H1 (cell line): ENCODE measurements around the gene CX3CR1. TPM values are rescaled to one million over a fixed set of nuclear protein-coding genes. Genes with fewer than 3 reads are reported as not detected.

Source experiments
- CTCF ChIA-PET: fragments of 300-600 bp; sonication (Branson Sonifier 250); formaldehyde crosslinking; loops from one replicate; lab custom pipeline; 2021; ENCODE audit not compliant: partially characterized antibody; lab: Charles Lee
- POLR2A ChIA-PET: fragments of 300-600 bp; sonication (Branson Sonifier 250); formaldehyde crosslinking; loops from one replicate; lab custom pipeline; 2021; ENCODE audit warnings: inconsistent platforms; ENCODE audit not compliant: partially characterized antibody; lab: Charles Lee
- DNase-seq, 2 experiments: peaks; one replicate each; pipeline versions ENCODE4 v3.0.0 to v3.0.0-alpha.2; 2010 to 2022; ENCODE audit warnings: low spot score in 2 of 2, low read depth in 1 of 2, mixed read lengths in 1 of 2
- FAIRE-seq: peaks from 2 replicates; lab custom pipeline; 2011; peaks lifted over from hg19 to GRCh38; lab: Jason Lieb, UNC
- H2AFZ ChIP-seq: 2 replicates; pipeline ENCODE4 v1.8.1; 2012; ENCODE audit warnings: low read length, inconsistent platforms
- H2AK5ac ChIP-seq: 2 replicates; pipeline ENCODE4 v1.6.1; 2013; ENCODE audit warnings: low read depth, low read length
- H2BK120ac ChIP-seq: replicated peaks from 2 replicates; pipeline ENCODE3; 2013; ENCODE audit warnings: low read depth, low read length, inconsistent platforms
- H2BK12ac ChIP-seq: 2 replicates; pipeline ENCODE4 v1.6.1; 2013; ENCODE audit warnings: low read depth, low read length
- H2BK15ac ChIP-seq: 2 replicates; pipeline ENCODE4 v1.6.1; 2013; ENCODE audit warnings: low read length
- H2BK20ac ChIP-seq: 2 replicates; pipeline ENCODE4 v1.6.1; 2013; ENCODE audit warnings: low read length
- H2BK5ac ChIP-seq: 2 replicates; pipeline ENCODE4 v1.6.1; 2013; ENCODE audit warnings: low read depth, low read length
- H3K14ac ChIP-seq: 2 replicates; pipeline ENCODE4 v1.6.1; 2013; ENCODE audit warnings: inconsistent platforms; ENCODE audit not compliant: insufficient read length
- H3K18ac ChIP-seq: 2 replicates; pipeline ENCODE4 v1.6.1; 2013; ENCODE audit warnings: low read length; ENCODE audit errors: extremely low read depth
- H3K23ac ChIP-seq: 2 replicates; pipeline ENCODE4 v1.6.1; 2013; ENCODE audit warnings: inconsistent platforms; ENCODE audit not compliant: insufficient read length
- H3K23me2 ChIP-seq: 2 replicates; pipeline ENCODE4 v1.6.1; 2013; ENCODE audit warnings: low read depth, low read length
- H3K27ac ChIP-seq: 2 replicates; pipeline ENCODE4 v1.6.1; 2011; ENCODE audit warnings: low read depth, low read length, inconsistent platforms
- H3K27me3 ChIP-seq, 4 experiments: replicated peaks in 1 of 4; 1 replicate in 1 of 4; 2 replicates in 3 of 4; pipeline versions ENCODE4 v1.6.1 to v1.8.1; 2011 to 2013; ENCODE audit warnings: low read length in 3 of 4, mild to moderate bottlenecking in 3 of 4, inconsistent platforms in 2 of 4, mixed read lengths in 2 of 4, moderate library complexity in 1 of 4; ENCODE audit not compliant: control insufficient read depth in 3 of 4, insufficient read depth in 3 of 4; ENCODE audit errors: extremely low read depth in 1 of 4
- H3K36me3 ChIP-seq, 4 experiments: 2 replicates each; pipeline versions ENCODE4 v1.6.1 to v1.8.1; 2011 to 2013; ENCODE audit warnings: mild to moderate bottlenecking in 4 of 4, low read length in 3 of 4, moderate library complexity in 2 of 4, control low read depth in 1 of 4, inconsistent platforms in 1 of 4; ENCODE audit not compliant: insufficient read depth in 4 of 4, control insufficient read depth in 2 of 4
- H3K4ac ChIP-seq: replicated peaks from 2 replicates; pipeline ENCODE3; 2013; ENCODE audit warnings: low read length, low read depth, mixed read lengths, inconsistent platforms; ENCODE audit not compliant: insufficient read length
- H3K4me1 ChIP-seq, 4 experiments: replicated peaks in 1 of 4; 1 replicate in 1 of 4; 2 replicates in 3 of 4; pipeline versions ENCODE4 v1.6.1 to v1.8.1; 2011 to 2013; ENCODE audit warnings: low read length in 3 of 4, inconsistent platforms in 2 of 4, mixed read lengths in 1 of 4; ENCODE audit not compliant: insufficient read depth in 4 of 4, control insufficient read depth in 3 of 4
- H3K4me2 ChIP-seq, 2 experiments: 2 replicates each; pipeline versions ENCODE4 v1.6.1 to v1.8.1; 2011 to 2013; ENCODE audit warnings: low read depth in 2 of 2, low read length in 2 of 2, control low read depth in 1 of 2, inconsistent platforms in 1 of 2, mild to moderate bottlenecking in 1 of 2; ENCODE audit not compliant: insufficient read depth in 1 of 2
- H3K4me3 ChIP-seq, 4 experiments: fragments of 200-600, 300-600 bp in 1 of 4; sonication (generic), shearing (Covaris generic), sonication (Bioruptor Twin) in 1 of 4; 2 replicates each; pipeline versions ENCODE4 v1.5.1 to v1.8.1; 2011 to 2016; ENCODE audit warnings: low read length in 4 of 4, low read depth in 3 of 4, control low read depth in 2 of 4, inconsistent platforms in 2 of 4, mild to moderate bottlenecking in 2 of 4, mixed read lengths in 1 of 4, moderate library complexity in 1 of 4; ENCODE audit not compliant: insufficient read depth in 2 of 4; ENCODE audit errors: extremely low read depth in 1 of 4
- H3K56ac ChIP-seq: replicated peaks from 2 replicates; pipeline ENCODE3; 2013; ENCODE audit warnings: low read depth, mild to moderate bottlenecking, mixed read lengths, low read length, inconsistent platforms; ENCODE audit not compliant: insufficient read length
- H3K79me1 ChIP-seq: 2 replicates; pipeline ENCODE4 v1.6.1; 2013; ENCODE audit warnings: low read depth, low read length, control low read depth
- H3K79me2 ChIP-seq, 2 experiments: 2 replicates each; pipeline versions ENCODE4 v1.6.1 to v1.8.1; 2012 to 2013; ENCODE audit warnings: low read length in 2 of 2, mild to moderate bottlenecking in 2 of 2, inconsistent platforms in 1 of 2; ENCODE audit not compliant: insufficient read depth in 2 of 2, control insufficient read depth in 1 of 2
- H3K9ac ChIP-seq, 4 experiments: replicated peaks in 1 of 4; 1 replicate in 1 of 4; 2 replicates in 3 of 4; pipeline versions ENCODE4 v1.6.1 to v1.8.1; 2011 to 2013; ENCODE audit warnings: low read depth in 3 of 4, low read length in 3 of 4, control low read depth in 2 of 4, mild to moderate bottlenecking in 2 of 4, moderate library complexity in 2 of 4, inconsistent platforms in 1 of 4; ENCODE audit errors: extremely low read depth in 1 of 4
- H3K9me3 ChIP-seq, 2 experiments: 2 replicates each; pipeline versions ENCODE4 v1.6.1 to v1.8.1; 2012 to 2013; ENCODE audit warnings: mild to moderate bottlenecking in 2 of 2, moderate library complexity in 2 of 2, control low read depth in 1 of 2, inconsistent platforms in 1 of 2, low read depth in 1 of 2, low read length in 1 of 2, mixed read lengths in 1 of 2; ENCODE audit not compliant: insufficient read depth in 2 of 2
- H4K20me1 ChIP-seq, 2 experiments: replicated peaks in 1 of 2; 2 replicates each; pipeline versions ENCODE3 to v1.8.1; 2011 to 2013; ENCODE audit warnings: inconsistent platforms in 2 of 2, low read length in 2 of 2, mild to moderate bottlenecking in 1 of 2; ENCODE audit not compliant: insufficient read depth in 2 of 2, control insufficient read depth in 1 of 2
- H4K5ac ChIP-seq: 2 replicates; pipeline ENCODE4 v1.6.1; 2013; ENCODE audit warnings: low read length, low read depth, mixed read lengths, inconsistent platforms; ENCODE audit not compliant: insufficient read length
- H4K8ac ChIP-seq: 2 replicates; pipeline ENCODE4 v1.8.0; 2013; ENCODE audit warnings: mild to moderate bottlenecking, moderate library complexity, low read length, inconsistent platforms; ENCODE audit not compliant: insufficient read depth; ENCODE audit errors: extremely low read depth
- H4K91ac ChIP-seq: replicated peaks from 2 replicates; pipeline ENCODE3; 2013; ENCODE audit warnings: low read length, mixed read lengths, inconsistent platforms; ENCODE audit not compliant: insufficient read length
- POLR2AphosphoS5 ChIP-seq: IDR thresholded peaks from 2 replicates; pipeline ENCODE4 v1.6.1; 2011; ENCODE audit warnings: low read depth, low read length
- RXRA ChIP-seq: IDR thresholded peaks from 2 replicates; pipeline ENCODE4 v1.6.1; 2011; ENCODE audit warnings: low read depth, mild to moderate bottlenecking, low read length, moderate library complexity; ENCODE audit not compliant: insufficient read depth
- SRF ChIP-seq: IDR thresholded peaks from 2 replicates; pipeline ENCODE4 v1.6.1; 2011; ENCODE audit warnings: mild to moderate bottlenecking, low read depth, low read length, moderate library complexity
- TEAD4 ChIP-seq: IDR thresholded peaks from 2 replicates; pipeline ENCODE4 v1.6.1; 2012; ENCODE audit warnings: low read depth, low read length, inconsistent platforms, mixed read lengths
- WGBS, 2 experiments: shearing (Covaris generic) in 1 of 2; methylation state at CpG; one replicate each; pipeline versions ENCODE4 v1.1.6 to v1.1.7; 2013 to 2015; ENCODE audit warnings: low lambda C conversion rate in 2 of 2, mixed read lengths in 2 of 2, inconsistent platforms in 1 of 2, low coverage in 1 of 2, missing lambda C conversion rate in 1 of 2; ENCODE audit not compliant: insufficient replicate concordance in 2 of 2, insufficient coverage in 1 of 2, insufficient read length in 1 of 2; ENCODE audit errors: extremely low coverage in 1 of 2, missing lambda C conversion rate in 1 of 2; 5-methylcytosine and 5-hydroxymethylcytosine counted together
- long read RNA-seq, 2 experiments: library from RNA in 1 of 2; library from capped mRNA in 1 of 2; stranded (forward); transcript quantifications; one replicate each; pipeline ENCODE4 v2.0.0, GENCODE V29; 2021; ENCODE audit warnings: inconsistent platforms in 1 of 2
- polyA minus RNA-seq, 3 experiments: library from RNA; depleted of rRNA, polyadenylated mRNA; stranded (reverse); fragments of >200 nt; gene quantifications; 1 replicate in 2 of 3; 2 replicates in 1 of 3; pipeline ENCODE4 v1.2.3, GENCODE V29; 2011
- polyA plus RNA-seq, 7 experiments: library from polyadenylated mRNA; depleted of rRNA in 3 of 7; stranded (reverse) in 5 of 7; unstranded in 2 of 7; fragments of >200 nt in 5 of 7; fragments of 200-250 nt in 2 of 7; gene quantifications; 1 replicate in 5 of 7; 2 replicates in 1 of 7; 4 replicates in 1 of 7; pipeline versions ENCODE4 v1.2.1 to v1.2.3, GENCODE V29; 2011 to 2013; ENCODE audit warnings: missing spikeins in 2 of 7, mixed read lengths in 2 of 7
- total RNA-seq: library from RNA; stranded (reverse); fragmentation: NEBNext Ultra II Directional; extraction: Animal tissue kit (Norgen Biotek cat#: 25700); gene quantifications from 2 replicates; pipeline ENCODE4 v1.2.1, GENCODE V29; 2021

CX3CR1 gene, protein sequence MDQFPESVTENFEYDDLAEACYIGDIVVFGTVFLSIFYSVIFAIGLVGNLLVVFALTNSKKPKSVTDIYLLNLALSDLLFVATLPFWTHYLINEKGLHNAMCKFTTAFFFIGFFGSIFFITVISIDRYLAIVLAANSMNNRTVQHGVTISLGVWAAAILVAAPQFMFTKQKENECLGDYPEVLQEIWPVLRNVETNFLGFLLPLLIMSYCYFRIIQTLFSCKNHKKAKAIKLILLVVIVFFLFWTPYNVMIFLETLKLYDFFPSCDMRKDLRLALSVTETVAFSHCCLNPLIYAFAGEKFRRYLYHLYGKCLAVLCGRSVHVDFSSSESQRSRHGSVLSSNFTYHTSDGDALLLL
- total RNA-seq (not detected in 2 replicates), polyA plus RNA-seq (2011; rRNA removed) (0.08 TPM in 2 replicates), polyA minus RNA-seq (2011; rRNA and poly(A)+ RNA removed) (0.12 and 0.82 TPM in 2 replicates)
- 0.06 TPM for polyA plus RNA-seq (2011; cell fraction: cytosol; rRNA removed)
- not detected for polyA plus RNA-seq (2011; cell fraction: nucleus; rRNA removed)
- polyA plus RNA-seq (2012, experiment 1 of 2), result 0.05 TPM in 1 of 4 replicates, not detected in the others
- polyA plus RNA-seq (2012, experiment 2 of 2), result not detected
- polyA plus RNA-seq (2013, experiment 1 of 2), result 0.04 TPM
- polyA plus RNA-seq (2013, experiment 2 of 2), result 0.09 TPM
- polyA minus RNA-seq (2011; cell fraction: cytosol; rRNA and poly(A)+ RNA removed), result not detected
- polyA minus RNA-seq (2011; cell fraction: nucleus; rRNA and poly(A)+ RNA removed), result not detected
- long read RNA-seq, experiment 1, result 0 reads
- long read RNA-seq, experiment 2, result 0 reads

DNA sequence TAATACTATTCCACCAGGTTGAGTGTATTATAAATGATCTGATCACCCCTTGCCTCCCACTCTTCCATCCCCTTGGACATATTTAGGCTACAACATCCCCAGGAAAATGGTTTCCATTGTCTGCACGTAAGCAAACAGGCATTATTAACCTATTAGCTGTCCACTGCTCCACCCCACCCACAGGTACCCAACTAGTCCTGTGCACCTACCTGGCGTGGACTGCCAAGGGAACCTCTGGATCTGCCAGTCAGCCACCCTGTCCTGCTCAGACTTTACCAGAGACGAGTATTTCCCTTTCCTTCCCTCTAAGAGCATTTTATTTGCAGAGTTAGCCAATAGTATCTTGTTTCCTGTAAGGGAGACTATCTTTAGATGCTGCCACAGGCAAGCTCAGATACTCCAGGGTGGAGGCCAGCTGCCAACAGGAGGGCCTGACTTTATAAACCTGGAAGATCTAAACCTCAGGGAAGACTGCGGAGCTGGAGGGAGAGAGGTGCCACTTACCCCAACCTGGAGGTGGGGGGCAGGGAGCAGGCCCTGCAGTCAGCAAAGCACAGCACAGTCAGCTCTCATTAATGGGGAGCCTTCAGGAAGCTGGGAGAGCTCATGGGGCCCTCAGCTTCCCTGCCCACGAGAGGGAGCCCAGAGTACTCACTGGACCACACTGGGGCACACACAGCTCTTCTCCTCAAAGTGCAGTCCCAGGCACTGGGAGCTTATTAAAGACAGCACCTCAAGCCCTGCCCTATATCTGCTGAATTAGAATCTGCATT, at the start of gene CX3CR1:
CX3CR1 (minus strand) TSS at position 292 of the 773 bp plus-strand sequence. CDS start 13,527 bp downstream, outside the sequence.
- Histone ChIP-seq H3K27me3 (no peaks in the 10 kb centered on the region), H3K79me1 (no peaks in the 10 kb centered on the region), H2BK15ac (no peak within 1 kb of the TSS), H2BK5ac (no peak within 1 kb of the TSS), H3K4me1 (peaks cover 0 to 3% (median 0%) of the 10 kb centered on the region in 4 experiments; a peak in 1 of 7 replicates), H3K23ac (no peak within 1 kb of the TSS), H3K9ac (no peak within 1 kb of the TSS), H3K27ac (no peak within 1 kb of the TSS), H4K20me1 (no peaks in the 10 kb centered on the region), H3K79me2 (no peaks in the 10 kb centered on the region), H2BK12ac (no peak within 1 kb of the TSS), H3K14ac (no peak within 1 kb of the TSS), H3K4me3 (no peak within 1 kb of the TSS), H4K5ac (no peak within 1 kb of the TSS), H3K4ac (no peak within 1 kb of the TSS), H3K36me3 (no peaks in the 10 kb centered on the region), H3K4me2 (no peak within 1 kb of the TSS), H2AFZ (no peak within 1 kb of the TSS), H2AK5ac (no peak within 1 kb of the TSS), H3K56ac (no peak within 1 kb of the TSS), H3K18ac (no peak within 1 kb of the TSS), H3K9me3 (no peaks in the 10 kb centered on the region), H3K23me2 (no peaks in the 10 kb centered on the region), H4K91ac (no peak within 1 kb of the TSS), H4K8ac (peak within 1 kb of the TSS; percentile 2; the same call in 1 of the 2 replicates), H2BK20ac (no peak within 1 kb of the TSS), H2BK120ac (no peak within 1 kb of the TSS)
- POLR2A ChIA-PET, result no interaction called here
- WGBS, 2 experiments, result 64% methylated on average over 5 of the region's 5 CpGs; no CpG with 5 or more reads in 1 of the 2 experiments
- no peak for TF ChIP-seq TEAD4
- TF ChIP-seq SRF, result no peak
- TF ChIP-seq RXRA, result no peak
- no peak for TF ChIP-seq POLR2AphosphoS5
- no peak for DNase-seq
- CTCF ChIA-PET, result interaction anchor here (0.7 to 30.1 kb wide), 11 partner anchors 8 to 177 kb away, joined by 3 to 767 read pairs (median 5); partner anchors contain the start of gene XIRP1
- FAIRE-seq, result no peak
